ENCODE data around the gene SLC37A4.

- TF ChIP-seq CTCF (IDR thresholded peaks at IDR 0.05; ENCODE audit: insufficient read depth, low read length, poor library complexity, severe bottlenecking) (no peak), EZH2phosphoT487 (conservative IDR thresholded peaks at IDR 0.05; ENCODE audit: low read length) (no peak)
Measured at GRCh38 chr11:119054418-119054817, 23.7 kb upstream of the SLC37A4 start.
